GM23248 (cell line): Measurements from ENCODE around the gene LMF1. TPM values are rescaled to one million over a fixed set of nuclear protein-coding genes. Genes with fewer than 3 reads are reported as not detected.
"Not testable (repeated sequence)": the region's sequence is repeated elsewhere in the genome, so short reads cannot be mapped to it uniquely, and the experiment has no call there.

Experiments used
- DNase-seq: peaks from one replicate; pipeline ENCODE4 v3.0.0-alpha.2; 2015
- H2AFZ ChIP-seq: fragments of 200-600 bp; sonication (generic); 2 replicates; pipeline ENCODE4 v1.6.1; 2016; ENCODE audit warnings: antibody characterized with exemption
- H3F3A ChIP-seq: fragments of 200-600 bp; sonication (generic); 2 replicates; pipeline ENCODE4 v1.6.1; 2016; ENCODE audit warnings: mild to moderate bottlenecking, antibody characterized with exemption, mixed run types; ENCODE audit not compliant: insufficient read depth
- H3K27ac ChIP-seq: fragments of 200-600 bp; sonication (generic); 2 replicates; pipeline ENCODE4 v1.5.1; 2016; ENCODE audit warnings: mild to moderate bottlenecking
- H3K27me3 ChIP-seq: fragments of 200-600 bp; sonication (generic); replicated peaks from 2 replicates; pipeline ENCODE4 v1.6.1; 2016; ENCODE audit warnings: mild to moderate bottlenecking; ENCODE audit not compliant: insufficient read depth
- H3K36me3 ChIP-seq: fragments of 200-600 bp; sonication (generic); 2 replicates; pipeline ENCODE4 v1.6.1; 2016; ENCODE audit warnings: low read depth, mild to moderate bottlenecking
- H3K4me1 ChIP-seq: fragments of 200-600 bp; sonication (generic); 2 replicates; pipeline ENCODE4 v1.6.1; 2016; ENCODE audit warnings: mild to moderate bottlenecking; ENCODE audit not compliant: insufficient read depth
- H3K4me2 ChIP-seq: fragments of 200-600 bp; sonication (generic); one replicate; pipeline ENCODE4 v1.6.1; 2016; ENCODE audit warnings: mild to moderate bottlenecking; ENCODE audit not compliant: unreplicated experiment
- H3K4me3 ChIP-seq: fragments of 200-600 bp; sonication (generic); 2 replicates; pipeline ENCODE4 v1.5.1; 2016; ENCODE audit warnings: mild to moderate bottlenecking
- H3K79me2 ChIP-seq: fragments of 200-600 bp; sonication (generic); 2 replicates; pipeline ENCODE4 v1.6.1; 2016; ENCODE audit warnings: mild to moderate bottlenecking; ENCODE audit not compliant: insufficient read depth
- H3K9ac ChIP-seq: fragments of 200-600 bp; sonication (generic); 2 replicates; pipeline ENCODE4 v1.6.1; 2016; ENCODE audit warnings: mild to moderate bottlenecking
- H3K9me2 ChIP-seq: fragments of 200-600 bp; sonication (generic); 2 replicates; pipeline ENCODE4 v1.6.1; 2016; ENCODE audit warnings: mixed run types, mild to moderate bottlenecking, moderate library complexity; ENCODE audit not compliant: insufficient read depth
- H3K9me3 ChIP-seq: fragments of 200-600 bp; sonication (generic); one replicate; pipeline ENCODE4 v1.6.1; 2017; ENCODE audit warnings: low read depth
- H4K20me1 ChIP-seq: fragments of 200-600 bp; sonication (generic); 2 replicates; pipeline ENCODE4 v1.6.0; 2016; ENCODE audit not compliant: insufficient read depth
- EZH2 ChIP-seq: fragments of 200-600 bp; sonication (generic); IDR thresholded peaks from 2 replicates; pipeline ENCODE4 v1.6.1; 2018; ENCODE audit warnings: antibody characterized with exemption, mild to moderate bottlenecking; ENCODE audit not compliant: insufficient read depth, poor library complexity, severe bottlenecking
- EZH2phosphoT487 ChIP-seq: fragments of 200-600 bp; sonication (generic); IDR thresholded peaks from 2 replicates; pipeline ENCODE4 v1.6.1; 2018; ENCODE audit warnings: antibody characterized with exemption, moderate library complexity, mild to moderate bottlenecking, low read depth; ENCODE audit not compliant: insufficient read depth
- WGBS, 2 experiments: methylation state at CpG; one replicate each; pipeline ENCODE4 v1.1.6; 2015 to 2017; ENCODE audit warnings: low lambda C conversion rate in 2 of 2, low coverage in 1 of 2; ENCODE audit errors: missing lambda C conversion rate in 2 of 2; 5-methylcytosine and 5-hydroxymethylcytosine counted together
- in situ Hi-C: fragments of 300-500 bp; cut with MboI; formaldehyde crosslinking; loops from 2 replicates; pipeline ENCODE4 v1.15.0; 2020
- polyA plus RNA-seq: library from polyadenylated mRNA; unstranded; fragments of >200 nt; fragmentation: Nextera tagmentation; extraction: Ambion mirVana; gene quantifications from 2 replicates; pipeline ENCODE4 v1.2.1, GENCODE V29; 2016
- total RNA-seq: library from RNA; depleted of rRNA; stranded (reverse); fragments of >200 nt; shearing (Covaris generic); gene quantifications from 2 replicates; pipeline ENCODE4 v1.2.3, GENCODE V29; 2014

Gene LMF1
- total and polyA plus RNA-seq, 2 experiments from 2014 or later = 23.1 to 53.0 TPM

- Histone ChIP-seq H3F3A (no peaks in the 10 kb centered on the region), H3K9me3 (no peaks in the 10 kb centered on the region), H3K4me3 (no peak overlapping the region), H2AFZ (no peak overlapping the region), H3K27ac (no peak overlapping the region), H3K4me1 (no peaks in the 10 kb centered on the region), H4K20me1 (no peaks in the 10 kb centered on the region), H3K4me2 (no peak overlapping the region), H3K79me2 (no peaks in the 10 kb centered on the region), H3K36me3 (no peaks in the 10 kb centered on the region), H3K9ac (no peak overlapping the region), H3K27me3 (no peaks in the 10 kb centered on the region), H3K9me2 (no peaks in the 10 kb centered on the region)
- TF ChIP-seq EZH2phosphoT487 (no peak), EZH2 (no peak)
- no peak for DNase-seq
- WGBS, 2 experiments = 93 to 94% methylated on average over 10 to 12 of the region's 12 CpGs
- in situ Hi-C loops = no loop called here
Measured at GRCh38 chr16:952321-952720, 18.5 kb downstream of the LMF1 start.

GRCh38 chr16:951660-952301, 19.0 kb downstream of the LMF1 start:
- in situ Hi-C loops = no loop called here
- DNase-seq = peak; percentile 7
- no peak overlapping the region for H3K9ac ChIP-seq
- no peaks in the 10 kb centered on the region for H3K27me3 ChIP-seq
- no peak overlapping the region for H3K4me3 ChIP-seq
- H3K9me3 ChIP-seq = no peaks in the 10 kb centered on the region
- 89% methylated on average over 22 of the region's 22 CpGs for WGBS, 2 experiments
- TF ChIP-seq EZH2 (no peak), EZH2phosphoT487 (no peak)
- H3K27ac ChIP-seq = no peak overlapping the region
- H2AFZ ChIP-seq = no peak overlapping the region
- H3F3A ChIP-seq = no peaks in the 10 kb centered on the region
- H3K9me2 ChIP-seq = no peaks in the 10 kb centered on the region
- H3K4me1 ChIP-seq = no peaks in the 10 kb centered on the region
- H3K79me2 ChIP-seq = no peaks in the 10 kb centered on the region
- H3K4me2 ChIP-seq = no peak overlapping the region
- H4K20me1 ChIP-seq = no peaks in the 10 kb centered on the region
- no peaks in the 10 kb centered on the region for H3K36me3 ChIP-seq

GRCh38 chr16:950733-951573, 19.8 kb downstream of the LMF1 start:
- H4K20me1 ChIP-seq, H3K4me2 ChIP-seq, H3K4me3 ChIP-seq, H3K27me3 ChIP-seq, in situ Hi-C loops, H3K79me2 ChIP-seq, H2AFZ ChIP-seq, H3K9ac ChIP-seq, H3K27ac ChIP-seq, H3K36me3 ChIP-seq, H3K4me1 ChIP-seq, H3F3A ChIP-seq, H3K9me3 ChIP-seq, H3K9me2 ChIP-seq: not testable (repeated sequence)
- DNase-seq = peak; percentile 8
- 21 to 25% methylated on average over 27 of the region's 27 CpGs for WGBS, 2 experiments

GRCh38 chr16:948767-949166, 22.0 kb downstream of the LMF1 start:
- H3K27me3 ChIP-seq, H4K20me1 ChIP-seq, H3K9me3 ChIP-seq, in situ Hi-C loops, H3K9me2 ChIP-seq, H3K4me1 ChIP-seq, H3K36me3 ChIP-seq, DNase-seq, H3F3A ChIP-seq, H3K9ac ChIP-seq, H3K27ac ChIP-seq, H3K79me2 ChIP-seq, H3K4me3 ChIP-seq, H2AFZ ChIP-seq, H3K4me2 ChIP-seq: not testable (repeated sequence)
- WGBS, 2 experiments = 45 to 53% methylated on average over 18 of the region's 18 CpGs

- in situ Hi-C loops, H3K9me2 ChIP-seq, H3K27me3 ChIP-seq, H3F3A ChIP-seq, H3K79me2 ChIP-seq, H3K4me1 ChIP-seq, H2AFZ ChIP-seq, H3K9me3 ChIP-seq, DNase-seq, H3K4me2 ChIP-seq, H3K9ac ChIP-seq, H3K36me3 ChIP-seq, H3K4me3 ChIP-seq, H3K27ac ChIP-seq, H4K20me1 ChIP-seq: not testable (repeated sequence)
- WGBS, 2 experiments = 55 to 63% methylated on average over 16 to 17 of the region's 17 CpGs
Measured at GRCh38 chr16:947922-948303, 22.9 kb downstream of the LMF1 start.
